A673 (cell line): ENCODE data around the gene CTDNEP1.

Experiments used
- CTCF ChIP-seq: fragments of 300-800, 200-600 bp; sonication (generic); conservative IDR thresholded peaks from 2 replicates; pipeline ENCODE4 v1.5.1; 2017; ENCODE audit warnings: low read depth, mild to moderate bottlenecking, antibody characterized with exemption, low read length, moderate library complexity, mixed read lengths
- EZH2 ChIP-seq: fragments of 200-600 bp; sonication (generic); IDR thresholded peaks from 2 replicates; pipeline ENCODE4 v1.6.1; 2017; ENCODE audit warnings: borderline replicate concordance, low read depth, mild to moderate bottlenecking, mixed read lengths, antibody characterized with exemption, low read length; ENCODE audit not compliant: poor library complexity, severe bottlenecking

GRCh38 chr17:7262935-7263800 lies 11.6 kb upstream of the CTDNEP1 start:
- TF ChIP-seq EZH2, result no peak
- no peak for TF ChIP-seq CTCF
